Esophagus muscularis mucosa (tissue), 4 donors: Measurements from ENCODE around the gene ACY1.

Experiments
- CTCF ChIP-seq, 3 experiments: fragments of 200-600 bp in 2 of 3; fragments of 450-650 bp in 1 of 3; sonication (generic) in 2 of 3; IDR thresholded peaks; one replicate each; pipeline ENCODE4 v1.5.1; 2017 to 2019; ENCODE audit warnings: antibody characterized with exemption in 3 of 3, mild to moderate bottlenecking in 2 of 3, moderate library complexity in 1 of 3
- EP300 ChIP-seq: sonication (generic); formaldehyde crosslinking; IDR thresholded peaks from one replicate; pipeline ENCODE4 v1.6.1; 2017; ENCODE audit warnings: antibody characterized with exemption
- POLR2A ChIP-seq: fragments of 450-650 bp; IDR thresholded peaks from one replicate; pipeline ENCODE4 v1.6.1; 2017; ENCODE audit warnings: antibody characterized with exemption, moderate library complexity, mild to moderate bottlenecking, low read depth
- POLR2AphosphoS5 ChIP-seq, 2 donors: sonication (generic); formaldehyde crosslinking; IDR thresholded peaks; one replicate each; pipeline ENCODE4 v1.6.1; 2017; ENCODE audit warnings: antibody characterized with exemption in 2 of 2

- no peak for TF ChIP-seq POLR2A
- TF ChIP-seq CTCF (IDR thresholded peaks at IDR 0.05) = no peak
- no peak for TF ChIP-seq POLR2AphosphoS5 (IDR thresholded peaks at IDR 0.05)
- no peak for TF ChIP-seq EP300
Observed at GRCh38 chr3:51968170-51968775, 15.1 kb upstream of the ACY1 start.
